ENCODE measurements around the gene KRTAP10-8.
A peak's percentile ranks its signal among the peaks of the same experiment; 100 is the strongest.

The KRTAP10-8 gene

GRCh38 chr21:44568261-44568660, 43.6 kb upstream of the KRTAP10-8 start:
- TF ChIP-seq CTCF (IDR thresholded peaks at IDR 0.05) = no peak
- DNase-seq = peak in 1 of 2 donors; percentile 39
- Histone ChIP-seq H3K4me3 (no peak overlapping the region), H3K36me3 (no peaks in the 10 kb centered on the region), H3K9me3 (peaks cover 0 to 12% (median 5%) of the 10 kb centered on the region in 3 donors), H3K27ac (no peak overlapping the region), H3K4me1 (no peaks in the 10 kb centered on the region), H3K27me3 (peaks cover 0 to 24% of the 10 kb centered on the region in 2 donors)
- intact Hi-C loops (cut with DNase I; ENCODE audit: low total_unique reads) = no loop called here

GRCh38 chr21:44568667-44569556, 43.0 kb upstream of the KRTAP10-8 start:
- TF ChIP-seq CTCF (IDR thresholded peaks at IDR 0.05) = no peak
- H3K27me3 ChIP-seq = peaks cover 0 to 27% of the 10 kb centered on the region in 2 donors

GRCh38 chr21:44569861-44570517, 41.9 kb upstream of the KRTAP10-8 start:
- no peak for DNase-seq
- intact Hi-C loops (cut with DNase I; ENCODE audit: low total_unique reads) = no loop called here
- no peak overlapping the region for H3K4me3 ChIP-seq

More at GRCh38 chr21:44568667-44569556, 43.0 kb upstream of the KRTAP10-8 start:
- intact Hi-C loops (cut with DNase I; ENCODE audit: low total_unique reads) = no loop called here
- no peaks in the 10 kb centered on the region for H3K36me3 ChIP-seq
- no peaks in the 10 kb centered on the region for H3K4me1 ChIP-seq
- no peak overlapping the region for H3K4me3 ChIP-seq
- H3K27ac ChIP-seq = no peak overlapping the region
- H3K9me3 ChIP-seq = peaks cover 0 to 10% (median 5%) of the 10 kb centered on the region in 3 donors
- DNase-seq = no peak

GRCh38 chr21:44571296-44571695, 40.6 kb upstream of the KRTAP10-8 start:
- Histone ChIP-seq H3K4me3 (no peak overlapping the region), H3K27ac (no peak overlapping the region), H3K9me3 (peaks cover 0 to 8% (median 5%) of the 10 kb centered on the region in 3 donors), H3K27me3 (peaks cover 0 to 40% of the 10 kb centered on the region in 2 donors), H3K36me3 (no peaks in the 10 kb centered on the region), H3K4me1 (no peaks in the 10 kb centered on the region)
- intact Hi-C loops (cut with DNase I; ENCODE audit: low total_unique reads) = no loop called here
- TF ChIP-seq CTCF (IDR thresholded peaks at IDR 0.05) = no peak
- DNase-seq = no peak

More at GRCh38 chr21:44569861-44570517, 41.9 kb upstream of the KRTAP10-8 start:
- peaks cover 0 to 8% (median 5%) of the 10 kb centered on the region in 3 donors for H3K9me3 ChIP-seq
- H3K27me3 ChIP-seq = peaks cover 0 to 36% of the 10 kb centered on the region in 2 donors
- no peak overlapping the region for H3K27ac ChIP-seq
- no peak for TF ChIP-seq CTCF (IDR thresholded peaks at IDR 0.05)
- no peaks in the 10 kb centered on the region for H3K4me1 ChIP-seq
- no peaks in the 10 kb centered on the region for H3K36me3 ChIP-seq

- no peak for DNase-seq
- Histone ChIP-seq H3K4me1 (no peaks in the 10 kb centered on the region), H3K4me3 (no peak overlapping the region), H3K27ac (no peak overlapping the region), H3K36me3 (no peaks in the 10 kb centered on the region), H3K27me3 (peaks cover 0 to 40% of the 10 kb centered on the region in 2 donors), H3K9me3 (peaks cover 0 to 17% (median under 1%) of the 10 kb centered on the region in 3 donors)
- intact Hi-C loops (cut with DNase I; ENCODE audit: low total_unique reads) = no loop called here
- no peak for TF ChIP-seq CTCF (IDR thresholded peaks at IDR 0.05)
These were observed 39.8 kb upstream of the KRTAP10-8 start for GRCh38 chr21:44571844-44572782.
